Neural progenitor cell (in vitro differentiated cells): ENCODE results near the gene BCAS3. TPM values are rescaled to one million over a fixed set of nuclear protein-coding genes. Genes with fewer than 3 reads are reported as not detected.

Source experiments
- DNase-seq: peaks from one replicate; pipeline ENCODE4 v3.0.0-alpha.2; 2016; ENCODE audit warnings: low spot score
- H2AFZ ChIP-seq: fragments of 200-600 bp; sonication (generic); replicated peaks from 2 replicates; pipeline ENCODE4 v1.6.1; 2016; ENCODE audit warnings: antibody characterized with exemption
- H3F3A ChIP-seq: fragments of 200-600 bp; sonication (generic); 2 replicates; pipeline ENCODE4 v1.6.1; 2016; ENCODE audit warnings: antibody characterized with exemption, low read depth
- H3K27ac ChIP-seq: fragments of 200-600 bp; sonication (generic); 2 replicates; pipeline ENCODE4 v1.5.1; 2016; ENCODE audit warnings: mild to moderate bottlenecking
- H3K27me3 ChIP-seq: fragments of 200-600 bp; sonication (generic); 2 replicates; pipeline ENCODE4 v1.6.1; 2016; ENCODE audit warnings: mild to moderate bottlenecking, moderate library complexity
- H3K36me3 ChIP-seq: fragments of 200-600 bp; sonication (generic); 2 replicates; pipeline ENCODE4 v1.5.1; 2016
- H3K4me1 ChIP-seq: fragments of 200-600 bp; sonication (generic); 2 replicates; pipeline ENCODE4 v1.6.1; 2016; ENCODE audit warnings: mixed run types
- H3K4me2 ChIP-seq: fragments of 200-600 bp; sonication (generic); 2 replicates; pipeline ENCODE4 v1.6.1; 2016
- H3K4me3 ChIP-seq: fragments of 200-600 bp; sonication (generic); 2 replicates; pipeline ENCODE4 v1.5.1; 2016
- H3K79me2 ChIP-seq: fragments of 200-600 bp; sonication (generic); 2 replicates; pipeline ENCODE4 v1.6.1; 2016; ENCODE audit warnings: low read depth
- H3K9ac ChIP-seq: fragments of 200-600 bp; sonication (generic); 2 replicates; pipeline ENCODE4 v1.6.1; 2016
- H3K9me3 ChIP-seq: fragments of 200-600 bp; sonication (generic); 2 replicates; pipeline ENCODE4 v1.5.1; 2016; ENCODE audit warnings: low read depth
- H4K20me1 ChIP-seq: fragments of 200-600 bp; sonication (generic); 2 replicates; pipeline ENCODE4 v1.6.1; 2016; ENCODE audit warnings: low read depth
- H3K27ac Mint-ChIP-seq: 3 replicates; pipeline ENCODE4 v1.8.0; 2021; ENCODE audit warnings: mixed read lengths
- H3K27me3 Mint-ChIP-seq: 2 replicates; pipeline ENCODE4 v1.8.0; 2022; ENCODE audit warnings: low read depth, mild to moderate bottlenecking, inconsistent platforms, moderate library complexity, mixed read lengths; ENCODE audit not compliant: insufficient read depth
- H3K36me3 Mint-ChIP-seq: 3 replicates; pipeline ENCODE4 v1.8.0; 2021; ENCODE audit warnings: mixed read lengths
- H3K4me1 Mint-ChIP-seq: 3 replicates; pipeline ENCODE4 v1.8.0; 2021; ENCODE audit warnings: mixed read lengths
- H3K4me3 Mint-ChIP-seq: 3 replicates; pipeline ENCODE4 v1.8.0; 2021; ENCODE audit warnings: mild to moderate bottlenecking, moderate library complexity, mixed read lengths
- H3K9me3 Mint-ChIP-seq: 3 replicates; pipeline ENCODE4 v1.8.0; 2020; ENCODE audit warnings: mixed read lengths
- EZH2 ChIP-seq: fragments of 200-600 bp; sonication (generic); IDR thresholded peaks from 2 replicates; pipeline ENCODE4 v1.6.1; 2017; ENCODE audit warnings: antibody characterized with exemption, mild to moderate bottlenecking, moderate library complexity
- EZH2phosphoT487 ChIP-seq: fragments of 200-600 bp; sonication (generic); IDR thresholded peaks from 2 replicates; pipeline ENCODE4 v1.6.1; 2017; ENCODE audit warnings: antibody characterized with exemption
- total RNA-seq: library from RNA; depleted of rRNA; stranded (reverse); fragments of >200 nt; gene quantifications from 2 replicates; pipeline ENCODE4 v1.2.3, GENCODE V29; 2015; ENCODE audit warnings: low replicate concordance
- TF ChIP-seq, protein P1 (sequence below): fragments of 200-600 bp; sonication (generic); IDR thresholded peaks from 2 replicates; pipeline ENCODE4 v1.5.1; 2017; ENCODE audit warnings: antibody characterized with exemption, mild to moderate bottlenecking

The BCAS3 gene
- total RNA-seq, 1 donor from 2014 or later = 60.9 TPM

DNA sequence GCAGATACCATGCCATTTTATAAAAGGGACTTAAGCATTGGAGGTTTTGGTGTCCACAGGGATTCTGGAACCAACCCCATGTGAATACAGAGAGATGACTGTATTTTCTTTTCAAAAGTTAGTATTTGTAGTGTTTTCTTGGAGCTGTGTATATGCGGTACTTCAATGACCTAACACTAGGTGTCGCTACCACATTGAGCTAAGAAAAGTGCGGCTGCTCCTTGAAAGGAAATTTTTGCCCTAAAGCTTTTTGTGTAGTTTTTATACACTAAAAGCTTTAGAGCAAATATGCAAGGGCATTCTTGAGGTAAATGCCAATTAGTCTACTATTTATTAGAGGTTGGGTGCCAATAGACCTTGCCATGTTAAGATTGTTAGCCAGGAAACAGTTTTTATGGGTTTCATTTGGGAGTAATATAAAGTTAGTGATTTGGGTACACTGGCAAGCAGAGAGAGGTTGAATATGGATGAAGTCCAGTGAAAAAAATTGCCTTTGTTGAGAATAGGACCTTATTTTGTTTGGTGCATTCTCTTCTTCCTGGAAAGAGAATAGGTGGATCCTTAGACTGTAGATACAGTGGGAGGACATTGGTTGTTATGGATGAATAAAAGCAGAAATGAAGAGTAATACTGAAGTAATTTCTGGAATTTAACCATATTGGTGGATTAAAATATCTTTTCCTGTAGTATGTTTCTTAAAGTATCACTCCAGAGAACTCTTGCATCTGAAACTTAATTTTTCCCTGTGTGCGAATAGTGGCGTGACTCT lies 43.3 kb downstream of the BCAS3 start:
- Mint-ChIP-seq H3K27me3 (peaks cover 2% of the 10 kb centered on the region), H3K4me1 (no peaks in the 10 kb centered on the region), H3K27ac (no peak overlapping the region), H3K9me3 (no peaks in the 10 kb centered on the region), H3K36me3 (no peaks in the 10 kb centered on the region), H3K4me3 (no peak overlapping the region)
- TF ChIP-seq, protein P1, sequence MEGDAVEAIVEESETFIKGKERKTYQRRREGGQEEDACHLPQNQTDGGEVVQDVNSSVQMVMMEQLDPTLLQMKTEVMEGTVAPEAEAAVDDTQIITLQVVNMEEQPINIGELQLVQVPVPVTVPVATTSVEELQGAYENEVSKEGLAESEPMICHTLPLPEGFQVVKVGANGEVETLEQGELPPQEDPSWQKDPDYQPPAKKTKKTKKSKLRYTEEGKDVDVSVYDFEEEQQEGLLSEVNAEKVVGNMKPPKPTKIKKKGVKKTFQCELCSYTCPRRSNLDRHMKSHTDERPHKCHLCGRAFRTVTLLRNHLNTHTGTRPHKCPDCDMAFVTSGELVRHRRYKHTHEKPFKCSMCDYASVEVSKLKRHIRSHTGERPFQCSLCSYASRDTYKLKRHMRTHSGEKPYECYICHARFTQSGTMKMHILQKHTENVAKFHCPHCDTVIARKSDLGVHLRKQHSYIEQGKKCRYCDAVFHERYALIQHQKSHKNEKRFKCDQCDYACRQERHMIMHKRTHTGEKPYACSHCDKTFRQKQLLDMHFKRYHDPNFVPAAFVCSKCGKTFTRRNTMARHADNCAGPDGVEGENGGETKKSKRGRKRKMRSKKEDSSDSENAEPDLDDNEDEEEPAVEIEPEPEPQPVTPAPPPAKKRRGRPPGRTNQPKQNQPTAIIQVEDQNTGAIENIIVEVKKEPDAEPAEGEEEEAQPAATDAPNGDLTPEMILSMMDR = peak; percentile 95
- TF ChIP-seq EZH2phosphoT487 = no peak
- H3K9ac ChIP-seq = no peak overlapping the region
- H3K36me3 ChIP-seq = no peaks in the 10 kb centered on the region
- H3K9me3 ChIP-seq = no peaks in the 10 kb centered on the region
- no peak overlapping the region for H3K27ac ChIP-seq
- H3K79me2 ChIP-seq = no peaks in the 10 kb centered on the region
- no peak overlapping the region for H3K4me3 ChIP-seq
- H3F3A ChIP-seq = no peaks in the 10 kb centered on the region
- peak; percentile 72 for DNase-seq
- H4K20me1 ChIP-seq = no peaks in the 10 kb centered on the region
- no peak overlapping the region for H3K4me2 ChIP-seq
- no peaks in the 10 kb centered on the region for H3K27me3 ChIP-seq
- H2AFZ ChIP-seq = no peak overlapping the region
- H3K4me1 ChIP-seq = no peaks in the 10 kb centered on the region

DNA sequence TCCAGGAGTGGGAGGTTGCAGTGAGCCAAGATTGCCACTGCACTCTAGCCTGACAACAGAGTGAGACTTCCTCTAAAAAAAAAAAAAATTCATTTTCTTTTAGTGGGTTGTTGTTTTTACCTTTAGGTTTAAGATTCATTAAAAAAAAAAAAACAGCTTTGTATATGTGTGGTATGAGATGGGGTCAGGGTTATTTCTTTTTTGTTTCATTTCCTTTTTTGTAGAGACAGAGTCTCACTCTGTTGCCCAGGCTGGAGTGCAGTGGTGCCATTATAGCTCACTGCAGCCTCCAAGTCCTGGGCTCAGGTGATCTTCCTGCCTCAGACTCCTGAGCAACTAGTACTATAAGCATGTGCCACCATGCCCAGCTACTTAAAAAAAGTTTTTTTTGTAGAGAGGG lies 47.0 kb downstream of the BCAS3 start:
- Histone ChIP-seq H3F3A (no peaks in the 10 kb centered on the region), H3K79me2 (no peaks in the 10 kb centered on the region), H3K36me3 (no peaks in the 10 kb centered on the region), H2AFZ (no peak overlapping the region), H3K27ac (no peak overlapping the region), H3K4me2 (no peak overlapping the region), H4K20me1 (no peaks in the 10 kb centered on the region), H3K27me3 (no peaks in the 10 kb centered on the region), H3K4me1 (no peaks in the 10 kb centered on the region), H3K9ac (no peak overlapping the region), H3K9me3 (no peaks in the 10 kb centered on the region), H3K4me3 (no peak overlapping the region)
- DNase-seq = no peak
- Mint-ChIP-seq H3K27me3 (peaks cover 2% of the 10 kb centered on the region), H3K36me3 (peaks cover 2% of the 10 kb centered on the region), H3K27ac (no peak overlapping the region), H3K4me1 (no peaks in the 10 kb centered on the region), H3K4me3 (no peak overlapping the region), H3K9me3 (no peaks in the 10 kb centered on the region)
- no peak for TF ChIP-seq EZH2phosphoT487
- TF ChIP-seq EZH2 = no peak
- TF ChIP-seq, protein P1 = no peak

DNA sequence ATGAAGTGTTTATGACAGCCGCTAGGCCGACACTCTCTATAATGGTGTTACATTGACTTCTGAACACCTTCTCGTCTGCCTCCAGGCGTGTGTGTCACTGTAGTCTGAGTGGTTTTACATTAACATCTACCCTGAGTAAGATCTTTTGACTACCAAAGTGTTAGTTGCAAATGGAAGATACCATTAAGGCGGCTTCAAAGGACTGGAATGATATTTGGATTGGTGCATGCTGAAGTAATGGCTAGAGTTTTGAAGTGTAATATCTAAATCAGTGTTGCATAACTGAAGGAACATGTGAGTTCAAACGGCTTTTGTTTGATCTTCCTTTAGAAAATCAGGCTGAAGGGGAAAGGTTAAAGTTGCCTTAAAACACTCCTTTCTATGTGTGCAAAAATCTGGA lies 52.2 kb downstream of the BCAS3 start:
- H3K79me2 ChIP-seq = no peaks in the 10 kb centered on the region
- Mint-ChIP-seq H3K27me3 (no peaks in the 10 kb centered on the region), H3K36me3 (peaks cover 2% of the 10 kb centered on the region), H3K4me1 (peaks cover 3% of the 10 kb centered on the region), H3K27ac (no peak overlapping the region), H3K9me3 (no peaks in the 10 kb centered on the region), H3K4me3 (no peak overlapping the region)
- H3K27me3 ChIP-seq = no peaks in the 10 kb centered on the region
- H3K27ac ChIP-seq = no peak overlapping the region
- TF ChIP-seq EZH2 = no peak
- TF ChIP-seq, protein P1 = no peak
- no peaks in the 10 kb centered on the region for H3K36me3 ChIP-seq
- H3K9ac ChIP-seq = no peak overlapping the region
- DNase-seq = no peak
- H3K4me1 ChIP-seq = no peaks in the 10 kb centered on the region
- no peak overlapping the region for H3K4me3 ChIP-seq
- no peaks in the 10 kb centered on the region for H3F3A ChIP-seq
- no peaks in the 10 kb centered on the region for H4K20me1 ChIP-seq
- H3K4me2 ChIP-seq = no peak overlapping the region
- H2AFZ ChIP-seq = no peak overlapping the region
- no peaks in the 10 kb centered on the region for H3K9me3 ChIP-seq
